ENCODE results near the gene CELA2A.
"Not testable (repeated sequence)": the region's sequence is repeated elsewhere in the genome, so short reads cannot be mapped to it uniquely, and the experiment has no call there.

The CELA2A gene

DNA sequence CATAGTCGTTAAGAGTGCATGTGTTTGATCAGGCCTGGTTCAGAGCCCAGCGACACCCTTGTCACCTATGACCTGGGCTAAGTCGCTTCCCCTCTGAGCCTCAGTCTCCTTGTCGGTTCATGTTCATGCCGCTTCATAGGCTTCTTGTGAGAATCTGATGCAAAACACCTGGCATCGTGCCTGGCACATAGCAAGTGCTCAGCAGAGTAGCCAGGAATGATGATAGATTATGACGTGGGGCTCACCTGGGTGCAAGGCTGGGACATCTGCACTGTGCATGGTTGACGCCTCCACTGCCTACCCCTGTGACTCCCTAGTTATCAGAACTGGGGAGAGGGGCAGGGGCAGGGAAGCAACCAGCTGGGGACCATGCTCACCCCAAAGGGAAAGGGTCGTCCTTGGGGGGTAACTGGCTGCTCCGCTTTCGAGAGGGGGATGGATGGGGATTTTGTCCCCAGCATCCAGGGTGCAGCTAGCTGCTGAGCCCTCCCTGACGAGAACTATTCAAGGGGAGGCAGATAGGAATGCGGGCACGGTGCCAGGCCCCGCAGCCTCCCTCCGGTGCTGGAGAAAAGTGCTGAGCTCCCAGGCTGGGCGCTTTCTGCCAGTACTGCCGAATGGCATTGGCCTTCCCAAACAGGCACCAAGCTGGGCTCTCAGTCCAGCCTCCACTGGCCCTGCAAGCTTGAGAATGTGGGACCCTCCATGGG, 37.6 kb upstream of the CELA2A start:
- ATAC-seq = no peak
- H3K27ac Mint-ChIP-seq = no peak overlapping the region
- no peak for DNase-seq

DNA sequence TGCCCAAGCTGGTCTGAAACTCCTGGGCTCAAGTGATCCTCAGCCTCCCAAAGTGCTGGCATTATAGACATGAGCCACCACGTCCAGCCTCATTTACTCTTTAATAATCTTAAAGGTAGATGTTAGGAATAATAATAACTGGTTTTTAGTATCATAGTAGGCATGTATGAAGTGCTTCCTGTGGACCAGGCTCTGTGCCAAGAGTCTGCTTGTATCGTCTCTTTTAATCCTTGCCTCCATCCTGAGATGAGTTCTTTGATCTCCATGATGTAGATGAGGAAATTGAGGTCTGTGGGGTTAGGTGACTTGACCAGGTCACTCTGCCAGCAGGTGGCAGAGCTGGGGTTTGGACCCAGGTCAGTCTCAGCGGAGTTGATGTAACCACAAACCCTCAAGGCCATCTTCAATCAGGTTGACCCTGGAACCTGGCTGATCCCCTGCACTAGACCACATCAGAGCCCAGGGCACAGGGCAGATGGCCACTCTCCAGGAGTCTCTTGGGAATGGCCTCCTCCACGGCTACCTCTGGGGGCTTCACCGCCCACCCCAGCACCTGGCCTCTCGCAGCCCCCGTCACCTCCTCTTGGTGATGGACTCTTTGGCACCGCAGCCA, 35.6 kb upstream of the CELA2A start:
- Mint-ChIP-seq H3K27me3 (no peaks in the 10 kb centered on the region), H3K4me3 (no peak overlapping the region), H3K27ac (no peak overlapping the region), H3K36me3 (ENCODE audit: low read depth) (peaks cover 6% of the 10 kb centered on the region), H3K4me1 (peaks cover 34% of the 10 kb centered on the region), H3K9me3 (no peaks in the 10 kb centered on the region)
- no peak for DNase-seq
- no peak for ATAC-seq

More for the DNA sequence above, 37.6 kb upstream of the CELA2A start:
- H3K9me3 Mint-ChIP-seq = no peaks in the 10 kb centered on the region
- no peaks in the 10 kb centered on the region for H3K27me3 Mint-ChIP-seq
- no peak overlapping the region for H3K4me3 Mint-ChIP-seq
- peaks cover 52% of the 10 kb centered on the region for H3K4me1 Mint-ChIP-seq
- peaks cover 17% of the 10 kb centered on the region for H3K36me3 Mint-ChIP-seq (ENCODE audit: low read depth)

DNA sequence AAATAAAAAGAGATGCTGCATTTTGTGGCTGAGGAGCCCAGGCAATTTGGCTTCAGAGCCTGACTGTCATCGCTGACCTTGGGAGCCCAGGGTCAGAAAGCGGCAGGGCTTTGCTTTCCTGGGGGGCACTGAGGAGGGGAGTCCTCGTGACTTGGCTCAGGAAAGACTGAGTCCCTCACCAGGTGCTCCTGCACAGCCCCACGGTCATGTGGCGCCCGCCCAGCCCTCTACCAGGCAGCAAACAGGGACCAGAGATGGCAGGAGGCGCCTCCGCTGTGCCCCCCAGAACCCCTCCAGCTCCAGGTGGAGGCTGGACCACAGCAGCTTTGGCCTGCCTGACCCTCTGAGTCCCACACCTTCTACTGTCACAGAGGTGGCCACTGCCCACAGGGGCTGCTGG, 33.7 kb upstream of the CELA2A start:
- Mint-ChIP-seq H3K4me3 (no peak overlapping the region), H3K27ac (no peak overlapping the region), H3K36me3 (ENCODE audit: low read depth) (peaks cover 2% of the 10 kb centered on the region), H3K9me3 (no peaks in the 10 kb centered on the region), H3K27me3 (no peaks in the 10 kb centered on the region), H3K4me1 (peaks cover 21% of the 10 kb centered on the region)
- DNase-seq (no peak), ATAC-seq (no peak)

DNA sequence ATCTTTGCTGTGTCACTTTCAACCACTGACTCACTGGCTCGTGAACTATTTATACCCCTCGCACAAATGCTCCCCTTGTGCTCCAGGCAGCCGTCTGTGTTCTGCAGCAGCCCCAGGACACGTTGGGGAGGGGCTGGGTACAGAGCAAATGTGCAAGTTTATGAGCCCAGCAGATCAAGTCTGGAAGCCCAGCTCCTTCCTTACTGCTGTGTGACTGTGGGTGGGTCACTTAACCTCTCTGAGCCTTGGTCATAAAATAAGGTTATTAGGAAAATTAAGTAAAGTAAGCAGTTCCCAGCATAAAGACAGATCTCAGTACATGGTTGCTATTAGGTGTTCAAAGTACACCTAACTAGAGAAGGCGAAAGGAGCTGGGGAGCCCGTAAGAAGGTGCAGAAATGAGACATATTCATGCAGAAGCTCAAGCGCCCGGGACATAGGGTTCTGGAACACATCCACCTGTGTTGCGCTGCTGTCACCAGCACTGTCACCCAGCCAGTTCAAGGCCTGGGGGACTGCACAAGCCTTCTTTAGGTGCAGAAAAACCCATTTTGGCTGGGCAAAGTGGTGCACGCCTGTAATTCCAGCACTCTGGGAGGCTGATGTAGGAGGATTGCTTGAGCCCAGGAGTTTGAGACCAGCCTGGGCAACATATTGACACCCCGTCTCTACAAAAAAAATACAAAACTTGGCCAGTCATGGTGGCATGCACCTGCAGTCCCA, 33.0 kb upstream of the CELA2A start:
- Mint-ChIP-seq H3K4me1 (peaks cover 17% of the 10 kb centered on the region), H3K27me3 (no peaks in the 10 kb centered on the region), H3K27ac (no peak overlapping the region), H3K4me3 (no peak overlapping the region), H3K9me3 (no peaks in the 10 kb centered on the region), H3K36me3 (ENCODE audit: low read depth) (peaks cover 2% of the 10 kb centered on the region)
- no peak for DNase-seq
- ATAC-seq = no peak

DNA sequence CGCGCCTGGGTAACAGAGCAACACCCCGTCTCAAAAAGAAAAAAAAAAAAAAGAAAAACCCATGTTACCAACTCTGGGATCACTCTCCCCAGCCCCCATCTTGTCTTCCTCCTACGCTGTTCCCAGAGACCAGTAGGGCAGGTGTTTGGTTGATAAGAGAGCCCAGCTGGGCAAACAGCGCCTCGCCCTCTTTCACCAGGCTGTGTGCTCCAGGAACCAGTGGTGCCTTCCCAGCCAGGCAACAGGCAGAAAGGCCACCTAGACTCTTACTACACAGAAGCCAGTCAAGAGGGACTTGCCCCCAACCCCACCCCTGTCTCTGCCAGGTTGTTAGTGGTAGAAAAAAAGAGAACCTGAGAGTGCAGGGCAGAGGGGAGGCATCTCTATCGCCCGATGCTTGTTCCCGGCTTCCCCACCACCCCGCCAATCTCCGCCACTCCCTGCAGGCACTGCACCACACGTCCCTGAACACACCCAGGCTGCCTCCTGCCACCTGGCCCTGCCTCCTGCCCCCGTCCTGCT, 32.3 kb upstream of the CELA2A start:
- no peak overlapping the region for H3K27ac Mint-ChIP-seq
- H3K9me3 Mint-ChIP-seq = no peaks in the 10 kb centered on the region

DNA sequence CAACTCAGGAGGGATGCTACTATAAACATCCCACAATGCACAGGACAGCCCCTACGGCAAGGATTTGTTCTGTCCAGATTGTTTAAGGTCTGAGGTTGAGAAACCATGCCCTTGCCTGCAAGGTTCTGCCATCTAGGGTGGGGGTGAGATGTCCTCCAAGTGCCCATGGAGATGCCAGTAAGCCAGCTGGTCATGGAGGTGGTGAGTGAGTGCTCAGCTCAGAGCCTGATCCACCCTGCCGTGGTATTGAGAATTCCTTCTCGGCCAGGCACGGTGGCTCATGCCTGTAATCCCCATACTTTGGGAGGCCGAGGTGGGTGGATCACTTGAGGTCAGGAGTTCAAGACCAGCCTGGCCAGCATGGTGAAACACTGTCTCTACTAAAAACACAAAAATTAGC, 31.6 kb upstream of the CELA2A start:
- ATAC-seq = no peak
- Mint-ChIP-seq H3K27ac (no peak overlapping the region), H3K9me3 (no peaks in the 10 kb centered on the region), H3K27me3 (no peaks in the 10 kb centered on the region), H3K36me3 (ENCODE audit: low read depth) (peaks cover 2% of the 10 kb centered on the region), H3K4me1 (peaks cover 9% of the 10 kb centered on the region), H3K4me3 (no peak overlapping the region)
- no peak for DNase-seq

More for the DNA sequence above, 32.3 kb upstream of the CELA2A start:
- H3K4me1 Mint-ChIP-seq = peaks cover 14% of the 10 kb centered on the region
- no peak for ATAC-seq
- peaks cover 2% of the 10 kb centered on the region for H3K36me3 Mint-ChIP-seq (ENCODE audit: low read depth)
- no peak overlapping the region for H3K4me3 Mint-ChIP-seq
- DNase-seq = no peak
- H3K27me3 Mint-ChIP-seq = no peaks in the 10 kb centered on the region

DNA sequence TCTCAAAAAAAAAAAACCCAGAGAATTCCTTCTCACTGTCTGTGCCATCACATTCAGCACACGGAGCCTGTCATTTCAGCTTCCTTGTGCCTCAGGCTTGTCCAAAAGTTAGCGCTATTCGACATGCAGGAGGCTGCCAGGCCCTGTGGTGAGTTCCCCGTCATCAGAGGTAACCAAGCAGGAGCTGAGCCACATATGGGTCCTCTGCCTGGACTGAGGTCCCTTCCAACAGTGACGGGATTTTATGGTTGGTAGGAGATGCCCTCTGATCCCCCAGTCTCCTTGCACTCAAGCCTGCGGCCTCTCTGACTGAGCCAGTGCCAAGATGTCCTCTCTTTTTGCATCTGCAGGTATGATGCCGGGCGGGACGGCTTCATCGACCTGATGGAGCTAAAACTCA, 31.0 kb upstream of the CELA2A start:
- no peak for DNase-seq
- H3K36me3 Mint-ChIP-seq (ENCODE audit: low read depth) = peaks cover 4% of the 10 kb centered on the region
- no peaks in the 10 kb centered on the region for H3K9me3 Mint-ChIP-seq
- no peaks in the 10 kb centered on the region for H3K27me3 Mint-ChIP-seq
- ATAC-seq = no peak
- H3K4me3 Mint-ChIP-seq = no peak overlapping the region
- peaks cover 9% of the 10 kb centered on the region for H3K4me1 Mint-ChIP-seq
- H3K27ac Mint-ChIP-seq = no peak overlapping the region

DNA sequence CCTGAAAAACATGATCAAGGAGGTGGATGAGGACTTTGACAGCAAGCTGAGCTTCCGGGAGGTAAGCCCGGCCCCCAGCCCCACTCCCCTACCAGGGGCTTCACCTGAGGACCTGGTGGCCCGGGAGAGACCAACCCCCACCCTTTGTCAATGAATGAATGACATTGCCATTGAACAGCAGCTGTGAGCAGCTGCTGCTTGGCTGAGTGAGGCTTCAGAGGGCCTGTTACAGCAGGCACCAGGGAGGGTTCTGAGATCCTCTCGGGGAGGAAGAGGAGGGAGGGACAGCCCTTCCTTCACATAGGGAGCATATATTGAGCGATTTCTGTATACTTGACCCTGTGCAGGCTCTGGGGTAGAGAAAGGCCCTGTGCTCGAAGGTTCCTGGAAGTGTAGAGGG, 30.6 kb upstream of the CELA2A start:
- Mint-ChIP-seq H3K9me3 (no peaks in the 10 kb centered on the region), H3K4me1 (peaks cover 7% of the 10 kb centered on the region), H3K36me3 (ENCODE audit: low read depth) (peaks cover 3% of the 10 kb centered on the region), H3K27me3 (no peaks in the 10 kb centered on the region), H3K27ac (peak overlapping the region; percentile 68), H3K4me3 (no peak overlapping the region)
- ATAC-seq (no peak), DNase-seq (no peak)

DNA sequence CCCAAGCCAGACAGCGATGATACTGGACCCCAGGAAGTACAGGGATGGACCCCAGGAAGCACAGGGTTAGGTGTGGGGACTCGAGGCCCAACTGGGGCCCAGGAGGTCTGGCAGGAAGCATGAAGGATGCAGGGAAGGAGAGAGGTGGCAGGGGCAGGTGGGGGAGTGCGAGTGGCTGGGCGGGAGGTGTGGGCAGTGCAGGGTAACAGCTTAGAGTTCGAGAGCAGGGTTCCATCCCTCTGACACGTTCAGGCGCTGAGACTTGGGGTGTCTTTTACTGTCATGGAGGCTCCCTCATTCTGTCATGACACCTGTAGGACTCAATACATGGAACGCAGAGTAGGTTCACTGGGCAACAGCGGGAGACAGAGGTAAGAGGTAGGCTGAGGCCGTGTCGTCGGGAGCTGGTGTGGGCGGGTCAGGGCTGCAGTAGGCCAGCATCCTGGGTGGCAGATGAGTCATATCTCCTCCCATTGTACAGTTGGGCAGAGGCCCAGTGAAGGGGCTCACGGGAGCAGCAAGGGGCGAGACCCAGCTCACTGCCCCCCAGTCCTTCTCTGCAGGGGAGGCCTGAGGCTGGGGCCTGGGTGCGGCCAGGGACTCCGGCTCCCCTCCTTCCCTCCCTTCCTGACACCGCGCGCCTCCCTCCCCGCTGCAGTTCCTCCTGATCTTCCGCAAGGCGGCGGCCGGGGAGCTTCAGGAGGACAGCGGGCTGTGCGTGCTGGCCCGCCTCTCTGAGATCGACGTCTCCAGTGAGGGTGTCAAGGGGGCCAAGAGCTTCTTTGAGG, 29.8 kb upstream of the CELA2A start:
- ATAC-seq (no peak), DNase-seq (no peak)
- Mint-ChIP-seq H3K9me3 (no peaks in the 10 kb centered on the region), H3K4me3 (no peak overlapping the region), H3K4me1 (peaks cover 6% of the 10 kb centered on the region), H3K27me3 (no peaks in the 10 kb centered on the region), H3K27ac (peak overlapping the region; percentile 68), H3K36me3 (ENCODE audit: low read depth) (peaks cover 2% of the 10 kb centered on the region)

DNA sequence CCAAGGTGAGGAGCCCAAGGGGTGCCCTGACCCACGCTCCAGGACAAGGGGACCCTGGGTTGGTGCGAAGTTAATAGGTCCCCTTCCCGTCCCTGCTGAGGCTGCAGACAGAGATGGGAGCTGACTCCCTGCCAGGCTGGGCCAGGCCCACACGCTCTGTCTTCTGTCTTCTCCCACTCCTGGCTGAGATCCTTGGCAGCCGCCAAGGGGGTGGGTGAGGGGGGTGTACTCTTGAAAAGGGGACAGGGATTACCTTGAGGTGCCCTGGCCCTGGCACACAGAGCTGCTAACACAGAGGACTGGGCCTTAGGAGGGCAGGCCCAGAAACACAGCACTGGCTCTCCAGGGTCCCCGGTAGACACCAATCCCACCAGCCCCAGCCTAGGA, 29.3 kb upstream of the CELA2A start:
- Mint-ChIP-seq H3K27ac (no peak overlapping the region), H3K4me1 (peaks cover 6% of the 10 kb centered on the region), H3K4me3 (no peak overlapping the region), H3K9me3 (no peaks in the 10 kb centered on the region), H3K36me3 (ENCODE audit: low read depth) (peaks cover 2% of the 10 kb centered on the region), H3K27me3 (no peaks in the 10 kb centered on the region)
- no peak for DNase-seq
- ATAC-seq = no peak

DNA sequence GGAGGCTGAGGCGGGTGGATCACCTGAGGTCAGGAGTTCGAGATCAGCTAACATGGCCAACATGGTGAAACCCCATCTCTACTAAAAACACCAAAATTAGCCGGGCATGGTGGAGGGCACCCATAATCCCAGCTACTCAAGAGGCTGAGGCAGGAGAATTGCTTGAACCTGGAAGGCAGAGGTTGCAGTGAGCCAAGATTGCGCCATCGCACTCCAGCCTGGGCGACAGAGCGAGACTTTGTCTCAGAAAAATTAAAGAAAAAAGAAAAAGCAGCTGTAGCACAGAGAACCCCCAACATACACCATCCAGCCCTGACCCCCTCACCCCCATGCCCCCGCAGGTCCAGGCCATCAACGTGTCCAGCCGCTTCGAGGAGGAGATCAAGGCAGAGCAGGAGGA, 28.3 kb upstream of the CELA2A start:
- H3K27me3 Mint-ChIP-seq; H3K27ac Mint-ChIP-seq; H3K9me3 Mint-ChIP-seq; ATAC-seq; H3K4me3 Mint-ChIP-seq; H3K4me1 Mint-ChIP-seq; H3K36me3 Mint-ChIP-seq (ENCODE audit: low read depth); DNase-seq: not testable (repeated sequence)

DNA sequence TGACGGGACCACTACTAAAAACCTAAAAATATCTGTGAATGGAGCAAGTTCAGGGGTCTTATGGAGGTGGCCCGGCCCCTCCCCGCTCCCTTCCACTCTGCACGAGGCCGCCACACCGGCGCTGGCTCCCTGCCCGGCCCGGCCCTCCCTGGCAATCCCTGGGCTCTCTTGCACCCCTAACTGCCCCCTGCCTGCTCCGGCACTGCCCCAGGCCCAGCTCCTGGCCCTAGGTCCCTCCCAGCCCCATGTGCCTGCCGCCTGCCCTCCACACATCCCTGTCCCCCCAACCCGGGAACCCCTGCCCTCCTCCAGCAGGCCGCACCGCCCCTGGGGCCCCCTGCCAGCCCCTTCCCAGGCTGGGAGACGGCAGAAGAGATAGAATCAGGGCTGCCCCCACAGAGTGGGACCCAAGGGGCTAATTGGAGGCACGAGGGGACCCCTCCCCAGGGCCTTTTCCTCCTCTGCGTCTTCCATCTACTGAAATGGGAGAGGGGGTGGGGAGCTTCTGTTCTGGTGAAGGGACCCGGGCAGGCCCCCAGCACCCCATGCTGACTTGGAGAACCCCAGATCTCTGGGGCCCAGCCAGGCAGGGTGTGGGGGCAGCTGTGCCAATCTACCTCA, 27.6 kb upstream of the CELA2A start:
- ATAC-seq (no peak), DNase-seq (no peak)
- no peaks in the 10 kb centered on the region for H3K27me3 Mint-ChIP-seq
- no peaks in the 10 kb centered on the region for H3K9me3 Mint-ChIP-seq
- peaks cover 6% of the 10 kb centered on the region for H3K4me1 Mint-ChIP-seq
- no peak overlapping the region for H3K27ac Mint-ChIP-seq
- H3K36me3 Mint-ChIP-seq (ENCODE audit: low read depth) = peaks cover 2% of the 10 kb centered on the region
- no peak overlapping the region for H3K4me3 Mint-ChIP-seq

DNA sequence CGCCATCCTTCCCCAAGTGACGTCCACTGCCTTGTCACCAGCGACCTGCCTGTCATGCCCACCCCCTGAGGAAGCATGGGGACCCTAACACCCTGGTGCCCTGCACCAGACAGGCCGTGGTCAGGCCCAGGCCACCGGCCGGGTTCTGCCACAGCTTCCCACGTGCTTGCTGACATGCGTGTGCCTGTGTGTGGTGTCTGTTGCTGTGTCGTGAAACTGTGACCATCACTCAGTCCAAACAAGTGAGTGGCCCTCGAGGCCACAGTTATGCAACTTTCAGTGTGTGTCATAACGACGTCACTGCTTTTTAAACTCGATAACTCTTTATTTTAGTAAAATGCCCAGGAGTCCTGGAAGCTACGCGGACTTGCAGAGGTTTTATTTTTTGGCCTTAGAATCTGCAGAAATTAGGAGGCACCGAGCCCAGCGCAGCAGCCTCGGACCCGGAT, 26.8 kb upstream of the CELA2A start:
- H3K4me1 Mint-ChIP-seq = peaks cover 6% of the 10 kb centered on the region
- H3K9me3 Mint-ChIP-seq = no peaks in the 10 kb centered on the region
- H3K36me3 Mint-ChIP-seq (ENCODE audit: low read depth) = peaks cover 2% of the 10 kb centered on the region
- H3K27me3 Mint-ChIP-seq = no peaks in the 10 kb centered on the region
- no peak overlapping the region for H3K27ac Mint-ChIP-seq
- no peak overlapping the region for H3K4me3 Mint-ChIP-seq
- DNase-seq (no peak), ATAC-seq (no peak)
